HepG2 (cell line): ENCODE data around the gene ITGB1. TPM values are rescaled to one million over a fixed set of nuclear protein-coding genes. Genes with fewer than 3 reads are reported as not detected.

Experiments used
- AHR ChIP-seq: IDR thresholded peaks from 2 replicates; pipeline ENCODE4 v1.6.1; 2018; ENCODE audit warnings: missing genetic modification reagents, missing compliant biosample characterization
- ATF2 ChIP-seq: sonication (generic); formaldehyde crosslinking; IDR thresholded peaks from 2 replicates; pipeline ENCODE4 v1.4.0; 2020; ENCODE audit warnings: missing genetic modification reagents
- ELF3 ChIP-seq: IDR thresholded peaks from 2 replicates; pipeline ENCODE4 v1.6.1; 2016; ENCODE audit warnings: missing genetic modification reagents, missing compliant biosample characterization
- HDAC2 ChIP-seq: sonication (generic); formaldehyde crosslinking; IDR thresholded peaks from 2 replicates; pipeline ENCODE4 v1.4.0; 2020; ENCODE audit warnings: missing genetic modification reagents
- HNRNPLL ChIP-seq: fragments of 200-400 bp; formaldehyde crosslinking; IDR thresholded peaks from 2 replicates; pipeline ENCODE4 v1.6.1; 2017; ENCODE audit warnings: mild to moderate bottlenecking, low read depth, low read length; ENCODE audit not compliant: poor library complexity, severe bottlenecking
- KDM3A ChIP-seq: IDR thresholded peaks from 2 replicates; pipeline ENCODE4 v1.6.1; 2018; ENCODE audit warnings: low read depth, missing compliant biosample characterization
- KLF6 ChIP-seq: IDR thresholded peaks from 2 replicates; pipeline ENCODE4 v1.8.0; 2016; ENCODE audit warnings: missing biosample characterization, missing genetic modification reagents
- NCOA2 ChIP-seq: sonication (generic); formaldehyde crosslinking; IDR thresholded peaks from 2 replicates; pipeline ENCODE4 v1.8.0; 2022; ENCODE audit warnings: inconsistent platforms
- NFKBIZ ChIP-seq: IDR thresholded peaks from 2 replicates; pipeline ENCODE4 v1.6.1; 2018; ENCODE audit warnings: missing genetic modification reagents, missing compliant biosample characterization
- PPARG ChIP-seq: conservative IDR thresholded peaks from 2 replicates; pipeline ENCODE4 v1.6.1; 2016; ENCODE audit warnings: missing biosample characterization, missing genetic modification reagents
- SATB2 ChIP-seq: sonication (generic); formaldehyde crosslinking; IDR thresholded peaks from 2 replicates; pipeline ENCODE4 v1.5.0; 2020; ENCODE audit warnings: missing genetic modification reagents
- SIN3A ChIP-seq: IDR thresholded peaks from 2 replicates; pipeline ENCODE4 v1.6.1; 2011; ENCODE audit warnings: low read depth, mild to moderate bottlenecking, control low read depth, low read length, borderline replicate concordance
- SNAI1 ChIP-seq: sonication (generic); formaldehyde crosslinking; IDR thresholded peaks from 2 replicates; pipeline ENCODE4 v1.5.0; 2020; ENCODE audit warnings: mild to moderate bottlenecking, missing genetic modification reagents, borderline replicate concordance
- SRSF1 ChIP-seq: fragments of 200-400 bp; formaldehyde crosslinking; optimal IDR thresholded peaks from 2 replicates; pipeline ENCODE3; 2017; ENCODE audit warnings: mild to moderate bottlenecking, low read depth, low read length, moderate library complexity
- TCF7L2 ChIP-seq: IDR thresholded peaks from 2 replicates; pipeline ENCODE4 v1.6.1; 2011; ENCODE audit warnings: mild to moderate bottlenecking, low read depth, low read length, moderate library complexity
- TFDP2 ChIP-seq: sonication (generic); formaldehyde crosslinking; IDR thresholded peaks from 2 replicates; pipeline ENCODE4 v1.4.0; 2020; ENCODE audit warnings: missing genetic modification reagents
- TGIF2 ChIP-seq: IDR thresholded peaks from 2 replicates; pipeline ENCODE4 v1.6.1; 2016; ENCODE audit warnings: control low read depth, missing compliant biosample characterization
- THAP7 ChIP-seq: sonication (generic); formaldehyde crosslinking; IDR thresholded peaks from 2 replicates; pipeline ENCODE4 v1.8.1; 2023; ENCODE audit warnings: mild to moderate bottlenecking, missing genetic modification reagents
- TRIM24 ChIP-seq: sonication (generic); formaldehyde crosslinking; IDR thresholded peaks from 2 replicates; pipeline ENCODE4 v1.8.0; 2022; ENCODE audit warnings: mild to moderate bottlenecking, missing genetic modification reagents
- YEATS4 ChIP-seq: sonication (generic); formaldehyde crosslinking; IDR thresholded peaks from 2 replicates; pipeline ENCODE4 v1.4.0; 2020; ENCODE audit warnings: missing genetic modification reagents, borderline replicate concordance
- ZBTB46 ChIP-seq: sonication (generic); formaldehyde crosslinking; IDR thresholded peaks from 2 replicates; pipeline ENCODE4 v1.4.0; 2020; ENCODE audit warnings: mild to moderate bottlenecking, missing genetic modification reagents, borderline replicate concordance
- ZFY ChIP-seq: sonication (generic); formaldehyde crosslinking; IDR thresholded peaks from 2 replicates; pipeline ENCODE4 v1.4.0; 2020; ENCODE audit warnings: missing genetic modification reagents
- ZNF101 ChIP-seq: sonication (generic); formaldehyde crosslinking; IDR thresholded peaks from 2 replicates; pipeline ENCODE4 v1.4.0; 2020; ENCODE audit warnings: mild to moderate bottlenecking, low read depth, missing genetic modification reagents, borderline replicate concordance
- ZNF264 ChIP-seq: sonication (generic); formaldehyde crosslinking; IDR thresholded peaks from 2 replicates; pipeline ENCODE4 v1.4.0; 2020; ENCODE audit warnings: missing genetic modification reagents
- ZNF3 ChIP-seq: IDR thresholded peaks from 2 replicates; pipeline ENCODE4 v1.7.0; 2017; ENCODE audit warnings: inconsistent platforms
- ZNF460 ChIP-seq: sonication (generic); formaldehyde crosslinking; IDR thresholded peaks from 2 replicates; pipeline ENCODE4 v1.5.1; 2020; ENCODE audit warnings: missing genetic modification reagents, mild to moderate bottlenecking, borderline replicate concordance
- ZNF607 ChIP-seq: sonication (generic); formaldehyde crosslinking; IDR thresholded peaks from 2 replicates; pipeline ENCODE4 v1.5.1; 2020; ENCODE audit warnings: missing genetic modification reagents, mild to moderate bottlenecking, borderline replicate concordance
- polyA plus RNA-seq, 8 experiments: library from polyadenylated mRNA; depleted of rRNA in 3 of 8; stranded (reverse) in 7 of 8; unstranded in 1 of 8; fragments of >200 nt; fragmentation: Illumina TruSeq in 4 of 8; extraction: Trizol in 4 of 8; gene quantifications; 2 replicates each; pipeline versions ENCODE4 v1.2.1 to v1.2.3, GENCODE V29; 2011 to 2016; ENCODE audit warnings: low read depth in 4 of 8, missing spikeins in 1 of 8, mixed read lengths in 1 of 8; ENCODE audit not compliant: insufficient read depth in 1 of 8
- total RNA-seq, 5 experiments: library from RNA; depleted of rRNA; stranded (reverse); fragments of >200 nt; fragmentation: Illumina TruSeq; extraction: Trizol; gene quantifications; 2 replicates each; pipeline ENCODE4 v1.2.3, GENCODE V29; 2016; ENCODE audit warnings: low read depth in 1 of 5

Gene ITGB1
- total and polyA plus RNA-seq, 2 of the 13 experiments (the other 11 are each of a cell fraction or from before 2014, with no cell fraction given): 190 to 204 TPM

GRCh38 chr10:32980558-32981468 lies 22.8 kb upstream of the ITGB1 start (continued):
- TF ChIP-seq THAP7 (CRISPR knock-in tag) (no peak), ELF3 (CRISPR knock-in tag) (peak; percentile 72), ATF2 (CRISPR knock-in tag) (peak; percentile 79; the same call in 1 of the 2 replicates), SRSF1 (peak; percentile 63), YEATS4 (CRISPR knock-in tag) (peak; percentile 72), TRIM24 (CRISPR knock-in tag) (no peak), SNAI1 (CRISPR knock-in tag) (no peak), AHR (CRISPR knock-in tag) (no peak), PPARG (CRISPR knock-in tag) (0 out of 2 replicates have a peak, but pooled peaks have one; percentile 46), TCF7L2 (no peak), HNRNPLL (peak; percentile 89), KLF6 (CRISPR knock-in tag) (peak; percentile 77), TFDP2 (CRISPR knock-in tag) (peak; percentile 50; the same call in 1 of the 2 replicates), ZBTB46 (CRISPR knock-in tag) (no peak), ZNF607 (peak; percentile 72), ZFY (CRISPR knock-in tag) (peak; percentile 84), ZNF264 (CRISPR knock-in tag) (peak; percentile 71; the same call in 1 of the 2 replicates), HDAC2 (CRISPR knock-in tag) (peak; percentile 79), KDM3A (CRISPR knock-in tag) (peak; percentile 75), NFKBIZ (CRISPR knock-in tag) (no peak), SATB2 (CRISPR knock-in tag) (no peak), ZNF101 (CRISPR knock-in tag) (no peak), ZNF460 (CRISPR knock-in tag) (peak; percentile 41; the same call in 1 of the 2 replicates), TGIF2 (CRISPR knock-in tag) (peak; percentile 98), NCOA2 (CRISPR knock-in tag) (0 out of 2 replicates have a peak, but pooled peaks have one; percentile 34), ZNF3 (CRISPR knock-in tag) (no peak), SIN3A (peak; percentile 78; the same call in 1 of the 2 replicates)
